Subcutaneous abdominal adipose tissue (tissue), 5 donors: ENCODE data around the gene CCZ1.
"Not testable (repeated sequence)": the region's sequence is repeated elsewhere in the genome, so short reads cannot be mapped to it uniquely, and the experiment has no call there.

Experiments
- H3K27ac ChIP-seq: one replicate; pipeline ENCODE4 v1.7.0; 2013; ENCODE audit warnings: low read depth, mild to moderate bottlenecking, inconsistent platforms, low read length, moderate library complexity
- H3K27me3 ChIP-seq, 5 donors: one replicate each; pipeline ENCODE4 v1.7.0; 2013; ENCODE audit warnings: low read length in 5 of 5, inconsistent platforms in 1 of 5; ENCODE audit not compliant: control insufficient read depth in 5 of 5, insufficient read depth in 4 of 5
- H3K36me3 ChIP-seq, 5 donors: one replicate each; pipeline ENCODE4 v1.7.0; 2013; ENCODE audit warnings: low read length in 5 of 5; ENCODE audit not compliant: control insufficient read depth in 5 of 5, insufficient read depth in 5 of 5
- H3K4me1 ChIP-seq, 5 donors: one replicate each; pipeline ENCODE4 v1.7.0; 2013; ENCODE audit warnings: low read length in 5 of 5, mild to moderate bottlenecking in 3 of 5, moderate library complexity in 1 of 5; ENCODE audit not compliant: control insufficient read depth in 5 of 5, insufficient read depth in 5 of 5
- H3K4me3 ChIP-seq, 5 donors: one replicate each; pipeline ENCODE4 v1.7.0; 2013; ENCODE audit warnings: low read length in 5 of 5, low read depth in 1 of 5
- H3K9ac ChIP-seq, 5 donors: one replicate each; pipeline ENCODE4 v1.7.0; 2013; ENCODE audit warnings: low read length in 5 of 5, mild to moderate bottlenecking in 4 of 5, moderate library complexity in 3 of 5
- H3K9me3 ChIP-seq, 5 donors: one replicate each; pipeline ENCODE4 v1.7.0; 2013; ENCODE audit warnings: low read length in 5 of 5; ENCODE audit not compliant: control insufficient read depth in 5 of 5
- donor health status: healthy.
- donor health status: healthy.
- donor health status: healthy.
- donor health status: healthy.
- donor health status: healthy.

The CCZ1 gene

DNA sequence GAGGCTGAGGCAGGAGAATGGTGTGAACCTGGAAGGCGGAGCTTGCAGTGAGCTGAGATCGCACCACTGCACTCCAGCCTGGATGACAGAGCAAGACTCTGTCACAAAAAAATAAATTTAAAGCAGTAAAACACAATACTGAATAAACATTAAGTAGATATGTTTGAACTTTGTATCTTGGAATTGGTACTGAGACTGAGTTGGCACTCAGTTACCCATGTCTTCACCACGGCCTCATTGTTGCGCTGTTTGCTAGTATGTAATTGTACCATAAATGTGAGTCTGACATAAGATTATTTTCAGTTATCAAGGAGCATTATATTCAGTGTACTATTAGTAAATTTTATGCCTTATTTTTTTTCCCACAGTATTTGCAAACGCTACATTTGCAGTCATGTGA, 6.2 kb downstream of the CCZ1 start:
- not testable (repeated sequence) for H3K9me3 ChIP-seq, H3K27ac ChIP-seq, H3K4me3 ChIP-seq, H3K27me3 ChIP-seq, H3K9ac ChIP-seq, H3K4me1 ChIP-seq
- peaks cover 0 to 16% (median 2%) of the 10 kb centered on the region in 5 donors for H3K36me3 ChIP-seq

DNA sequence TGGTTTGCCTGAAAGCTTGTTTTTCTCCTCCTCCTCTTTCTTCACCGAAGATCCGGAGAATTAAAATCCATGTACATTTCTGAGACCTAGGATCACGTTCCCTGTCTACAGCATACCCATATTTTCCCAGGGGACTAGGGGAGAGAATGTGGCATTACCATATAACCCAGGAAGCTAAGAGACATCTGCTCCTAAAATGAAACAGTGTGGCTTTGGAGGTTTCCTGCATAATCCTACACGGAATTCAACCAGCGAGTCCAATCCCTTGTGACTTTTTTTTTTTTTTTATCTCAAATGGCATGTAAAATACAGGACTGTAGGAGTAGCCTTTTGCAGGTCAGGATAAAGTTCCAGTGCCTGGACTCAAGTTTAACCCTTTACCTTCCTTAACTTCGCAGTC, 10.3 kb downstream of the CCZ1 start:
- H3K27ac ChIP-seq, H3K27me3 ChIP-seq, H3K9ac ChIP-seq, H3K4me1 ChIP-seq, H3K4me3 ChIP-seq, H3K9me3 ChIP-seq: not testable (repeated sequence)
- H3K36me3 ChIP-seq = peaks cover 0 to 26% (median 10%) of the 10 kb centered on the region in 5 donors

DNA sequence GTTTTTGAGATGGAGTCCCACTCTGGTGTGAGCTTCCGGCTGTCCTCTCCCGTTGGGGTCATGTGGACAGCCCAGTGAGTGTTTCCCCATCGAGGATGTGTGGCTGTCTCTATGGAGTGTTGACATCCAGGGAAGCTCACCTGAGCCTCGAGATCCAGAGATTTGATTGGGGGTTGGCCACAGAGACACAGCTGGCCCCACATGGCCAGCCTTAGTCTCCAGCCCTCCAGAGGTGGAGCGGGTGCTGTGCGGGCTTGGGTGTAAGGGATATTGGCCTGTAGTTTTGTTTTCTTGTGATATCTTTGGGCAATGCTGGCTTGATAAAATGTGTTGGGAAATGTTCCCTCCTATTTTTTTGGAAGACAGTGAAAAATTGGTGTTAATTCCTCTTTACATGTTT, 18.0 kb downstream of the CCZ1 start:
- not testable (repeated sequence) for H3K27me3 ChIP-seq, H3K4me1 ChIP-seq, H3K9me3 ChIP-seq, H3K9ac ChIP-seq, H3K27ac ChIP-seq, H3K36me3 ChIP-seq, H3K4me3 ChIP-seq

DNA sequence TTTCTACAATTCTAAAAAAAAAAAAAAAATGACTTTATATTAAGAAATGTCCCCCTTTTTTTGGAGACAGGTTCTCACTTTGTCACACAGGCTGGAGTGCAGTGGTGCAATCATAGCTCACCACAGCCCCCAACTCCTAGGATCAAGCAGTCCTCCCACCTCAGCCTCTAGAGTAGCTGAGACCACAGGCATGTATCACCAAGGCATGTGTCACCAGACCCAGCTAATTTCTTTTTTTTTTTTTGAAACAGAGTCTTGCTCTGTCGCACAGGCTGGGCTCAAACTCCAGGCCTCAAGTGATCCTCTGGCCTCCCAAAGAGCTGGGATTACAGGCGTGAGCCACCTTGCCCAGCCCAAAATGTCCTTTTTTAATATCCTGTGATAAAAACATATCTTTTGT, 25.6 kb downstream of the CCZ1 start:
- not testable (repeated sequence) for H3K27ac ChIP-seq, H3K4me1 ChIP-seq, H3K36me3 ChIP-seq, H3K4me3 ChIP-seq, H3K9ac ChIP-seq, H3K27me3 ChIP-seq, H3K9me3 ChIP-seq

DNA sequence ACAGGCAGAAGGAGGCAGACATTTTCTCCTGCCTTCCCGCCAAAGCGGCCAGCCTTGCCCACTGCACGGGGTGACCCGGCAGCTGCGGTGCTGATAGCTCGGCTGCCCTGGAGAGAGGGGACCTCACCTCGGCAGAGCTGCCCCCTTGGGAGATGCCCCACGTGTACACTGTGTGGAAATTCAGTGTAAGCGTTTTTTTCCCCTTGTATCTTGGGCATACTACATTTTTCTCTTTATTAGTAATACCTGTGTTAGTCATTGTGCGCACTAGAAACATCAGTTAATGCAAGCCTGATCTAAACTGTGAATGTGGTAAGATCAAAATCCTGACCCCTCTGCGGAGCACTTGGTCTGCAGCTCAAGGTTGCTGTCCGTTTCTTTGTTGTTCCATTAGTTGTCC, 26.1 kb downstream of the CCZ1 start:
- H3K36me3 ChIP-seq, H3K27me3 ChIP-seq, H3K9me3 ChIP-seq, H3K27ac ChIP-seq, H3K9ac ChIP-seq, H3K4me3 ChIP-seq, H3K4me1 ChIP-seq: not testable (repeated sequence)

DNA sequence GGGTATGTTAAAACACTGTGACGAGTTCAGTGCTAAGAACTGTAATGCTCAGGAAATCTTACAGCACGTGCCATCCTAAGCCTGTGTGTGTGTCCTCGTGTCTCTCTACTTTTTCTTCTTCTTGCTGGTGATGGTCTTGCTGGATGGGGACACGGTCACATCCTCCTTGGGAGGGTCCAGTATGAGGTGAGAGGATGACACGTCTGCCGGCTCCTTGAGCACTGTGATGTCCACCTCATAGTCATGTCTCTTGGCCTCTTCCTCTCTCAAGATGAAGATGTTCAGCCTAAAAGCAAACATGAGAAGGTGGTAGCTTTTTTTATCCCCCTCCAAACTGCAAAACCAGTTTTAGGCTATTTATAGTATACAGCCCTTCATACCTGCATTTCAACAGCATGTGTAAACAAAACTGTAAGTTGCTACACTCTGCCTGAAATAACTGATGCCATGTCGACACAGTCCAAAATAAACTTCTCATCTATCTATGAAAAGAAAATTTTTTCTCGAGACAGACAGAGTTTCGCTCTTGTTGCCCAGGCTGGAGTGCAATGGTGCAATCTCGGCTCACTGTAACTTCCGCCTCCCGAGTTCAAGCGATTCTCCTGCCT, 27.8 kb downstream of the CCZ1 start:
- not testable (repeated sequence) for H3K4me1 ChIP-seq, H3K27ac ChIP-seq, H3K9ac ChIP-seq, H3K9me3 ChIP-seq, H3K27me3 ChIP-seq, H3K4me3 ChIP-seq, H3K36me3 ChIP-seq

DNA sequence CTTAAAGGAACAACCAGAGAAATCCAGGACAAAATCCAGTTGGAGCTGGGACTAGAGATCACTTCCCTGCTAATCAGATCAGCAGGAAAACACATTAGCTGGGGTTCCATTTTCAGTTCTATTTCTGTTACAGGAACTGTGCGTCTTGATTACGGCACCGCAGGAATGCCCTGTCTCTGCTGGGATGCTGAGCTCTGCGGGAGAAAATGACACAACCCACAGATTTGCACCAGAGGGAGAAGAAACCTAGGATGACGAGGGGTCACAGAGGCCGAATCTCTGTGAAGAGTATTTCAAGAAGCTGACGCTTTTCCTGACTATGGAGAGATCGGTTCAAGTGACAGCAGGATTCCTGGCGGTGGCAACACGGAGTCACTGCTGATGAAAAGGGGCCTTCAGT, 31.8 kb downstream of the CCZ1 start:
- not testable (repeated sequence) for H3K4me3 ChIP-seq, H3K27me3 ChIP-seq, H3K9ac ChIP-seq, H3K36me3 ChIP-seq, H3K4me1 ChIP-seq, H3K9me3 ChIP-seq, H3K27ac ChIP-seq

DNA sequence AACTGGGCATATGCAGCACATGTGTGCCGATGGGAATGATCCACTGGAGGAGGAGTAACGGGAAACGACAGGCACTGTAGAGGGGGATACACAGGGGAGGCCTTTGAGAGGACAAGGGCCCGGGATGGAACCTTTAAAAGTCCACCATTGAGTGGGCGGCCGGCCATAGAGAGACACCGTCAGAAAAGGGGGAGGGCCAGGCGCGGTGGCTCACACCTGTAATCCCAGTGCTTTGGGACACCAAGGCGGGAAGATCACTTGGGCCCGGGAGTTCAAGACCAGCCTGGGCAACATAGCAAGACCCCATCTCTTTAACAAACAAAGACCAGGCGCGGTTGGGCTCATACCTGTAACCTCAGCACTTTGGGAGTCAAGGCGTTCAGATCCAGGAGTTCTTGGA, 32.7 kb downstream of the CCZ1 start:
- not testable (repeated sequence) for H3K4me3 ChIP-seq, H3K27ac ChIP-seq, H3K9ac ChIP-seq, H3K9me3 ChIP-seq, H3K4me1 ChIP-seq, H3K27me3 ChIP-seq, H3K36me3 ChIP-seq

DNA sequence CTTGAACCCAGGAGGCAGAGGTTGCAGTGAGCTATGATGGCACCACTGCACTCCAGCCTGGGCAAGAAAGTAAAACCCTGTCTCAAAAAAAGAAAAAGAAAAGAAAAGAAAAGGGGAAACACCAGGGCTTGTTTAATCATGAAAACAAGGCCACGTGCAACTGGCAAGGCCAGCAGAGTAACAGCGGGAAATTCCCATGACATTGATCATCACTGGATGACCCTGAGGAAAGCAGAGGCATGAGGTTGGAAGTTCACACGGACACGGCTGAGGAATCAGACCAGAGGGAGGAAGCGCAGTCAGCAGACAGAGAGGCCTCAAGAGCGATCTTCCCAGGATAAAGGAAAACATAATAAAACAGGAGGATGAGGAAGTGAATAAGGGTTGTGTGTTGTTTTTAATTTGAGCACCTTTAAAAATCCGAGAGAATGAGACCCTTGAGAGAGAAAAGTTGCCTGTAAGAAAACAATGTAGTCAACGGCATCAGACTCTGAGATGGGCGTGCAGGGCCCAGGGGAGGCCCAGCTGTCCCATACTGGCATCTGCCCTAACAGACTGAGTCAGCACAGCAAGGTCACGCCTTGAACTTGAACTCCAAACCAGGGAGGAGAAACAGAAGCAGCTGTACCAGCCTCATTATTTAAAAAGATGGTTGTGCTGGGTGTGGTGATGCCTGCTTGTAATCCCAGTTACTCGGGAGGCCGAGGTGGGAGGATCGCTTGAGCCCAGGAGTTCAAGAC, 33.5 kb downstream of the CCZ1 start:
- not testable (repeated sequence) for H3K27ac ChIP-seq, H3K4me1 ChIP-seq, H3K27me3 ChIP-seq, H3K9me3 ChIP-seq, H3K9ac ChIP-seq, H3K4me3 ChIP-seq, H3K36me3 ChIP-seq

DNA sequence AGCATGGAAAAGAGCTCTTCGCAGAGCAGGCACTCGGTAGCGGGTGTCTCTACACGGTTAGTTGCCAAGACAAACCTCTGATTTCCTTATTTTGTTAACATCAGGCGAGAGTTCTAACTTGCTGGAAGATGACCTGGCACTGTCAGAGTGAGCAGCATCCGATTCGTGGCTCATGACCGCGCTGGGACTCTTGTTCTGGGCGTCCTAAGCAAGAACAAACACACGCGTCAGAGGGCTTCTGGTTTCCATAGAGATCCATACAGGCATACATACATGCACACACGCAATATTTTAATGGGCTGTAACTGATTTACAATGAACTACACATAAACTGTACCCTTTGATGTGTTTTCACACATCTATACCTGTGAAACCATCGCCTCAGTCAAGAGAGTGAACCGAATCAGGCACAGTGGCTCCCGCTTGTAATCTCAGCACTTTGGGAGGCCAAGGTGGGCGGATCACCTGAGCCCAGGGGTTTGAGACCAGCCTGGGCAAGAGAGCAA, 36.5 kb downstream of the CCZ1 start:
- not testable (repeated sequence) for H3K9me3 ChIP-seq, H3K36me3 ChIP-seq

More for the DNA sequence above, 36.5 kb downstream of the CCZ1 start:
- H3K9ac ChIP-seq, H3K27me3 ChIP-seq, H3K27ac ChIP-seq, H3K4me1 ChIP-seq, H3K4me3 ChIP-seq: not testable (repeated sequence)
